ENCODE measurements around the gene PKIG.

- TF ChIP-seq CTCF (IDR thresholded peaks at IDR 0.05), result no peak
- no peak for TF ChIP-seq EP300 (IDR thresholded peaks at IDR 0.05)
These were observed 12.0 kb upstream of the PKIG start for GRCh38 chr20:44570367-44570766.

Measured in sigmoid colon (tissue), 4 donors.